WTC11 (cell line): ENCODE data around the gene RNGTT. TPM values are rescaled to one million over a fixed set of nuclear protein-coding genes. Genes with fewer than 3 reads are reported as not detected.

ENCODE experiments used
- ATAC-seq: fragments of 200-7000 bp; cut with Tn5 transposase; 2 replicates; pipeline ENCODE4 v1.10.0; 2021; ENCODE audit warnings: mild to moderate bottlenecking, moderate library complexity
- CTCF ChIA-PET: fragments of 300-600 bp; sonication (Branson Sonifier 250); formaldehyde crosslinking; loops from one replicate; lab custom pipeline; 2021; ENCODE audit warnings: antibody characterized with exemption; lab: Charles Lee
- POLR2A ChIA-PET: fragments of 350-600 bp; sonication (Branson Sonifier 250); formaldehyde crosslinking; loops from one replicate; lab custom pipeline; 2021; ENCODE audit warnings: antibody characterized with exemption; lab: Charles Lee
- DNase-seq: peaks from one replicate; pipeline ENCODE4 v3.0.0; 2021; ENCODE audit warnings: low spot score
- H3K27ac Mint-ChIP-seq: 2 replicates; pipeline ENCODE4 v1.8.0; 2021; ENCODE audit warnings: mixed read lengths
- H3K27me3 Mint-ChIP-seq: 2 replicates; pipeline ENCODE4 v1.8.0; 2021; ENCODE audit warnings: low read depth, mild to moderate bottlenecking, moderate library complexity, mixed read lengths
- H3K36me3 Mint-ChIP-seq: 2 replicates; pipeline ENCODE4 v1.8.0; 2021; ENCODE audit warnings: mixed read lengths
- H3K4me1 Mint-ChIP-seq: 2 replicates; pipeline ENCODE4 v1.8.0; 2022; ENCODE audit warnings: mixed read lengths
- H3K4me3 Mint-ChIP-seq: 2 replicates; pipeline ENCODE4 v1.8.0; 2021; ENCODE audit warnings: mild to moderate bottlenecking, moderate library complexity, mixed read lengths
- H3K9me3 Mint-ChIP-seq: 2 replicates; pipeline ENCODE4 v1.8.0; 2021; ENCODE audit warnings: mixed read lengths
- AR ChIP-seq: fragments of 250-450 bp; sonication (Bioruptor Pico); IDR thresholded peaks from 2 replicates; pipeline ENCODE4 v1.9.0; 2021; ENCODE audit warnings: mild to moderate bottlenecking
- ARID4B ChIP-seq: sonication (generic); formaldehyde crosslinking; IDR thresholded peaks from 2 replicates; pipeline ENCODE4 v1.8.0; 2023; ENCODE audit warnings: missing genetic modification reagents, mild to moderate bottlenecking, borderline replicate concordance
- CBFB ChIP-seq: sonication (generic); formaldehyde crosslinking; IDR thresholded peaks from 2 replicates; pipeline ENCODE4 v1.8.1; 2022; ENCODE audit warnings: mild to moderate bottlenecking, low read depth, missing genetic modification reagents
- CTCF ChIP-seq: fragments of 200-600 bp; IDR thresholded peaks from 2 replicates; pipeline ENCODE4 v1.8.0; 2022; ENCODE audit warnings: antibody characterized with exemption
- E2F5 ChIP-seq: sonication (generic); formaldehyde crosslinking; IDR thresholded peaks from 2 replicates; pipeline ENCODE4 v1.8.1; 2022; ENCODE audit warnings: mild to moderate bottlenecking, moderate library complexity, missing genetic modification reagents
- JAZF1 ChIP-seq: fragments of 250-450 bp; sonication (Bioruptor Pico); IDR thresholded peaks from 2 replicates; pipeline ENCODE4 v1.9.0; 2021; ENCODE audit warnings: moderate library complexity, mild to moderate bottlenecking, inconsistent platforms
- MYBL2 ChIP-seq: sonication (generic); formaldehyde crosslinking; IDR thresholded peaks from 2 replicates; pipeline ENCODE4 v1.8.1; 2023; ENCODE audit warnings: mild to moderate bottlenecking, moderate library complexity, missing genetic modification reagents
- RORB ChIP-seq: fragments of 250-450 bp; sonication (Bioruptor Pico); IDR thresholded peaks from 2 replicates; pipeline ENCODE4 v1.9.0; 2021; ENCODE audit warnings: mild to moderate bottlenecking
- SMAD3 ChIP-seq: sonication (generic); formaldehyde crosslinking; IDR thresholded peaks from 2 replicates; pipeline ENCODE4 v1.8.0; 2022; ENCODE audit warnings: missing genetic modification reagents, mild to moderate bottlenecking, borderline replicate concordance
- SP1 ChIP-seq: sonication (generic); formaldehyde crosslinking; conservative IDR thresholded peaks from 2 replicates; pipeline ENCODE4 v1.8.1; 2022; ENCODE audit warnings: missing genetic modification reagents
- ZNF425 ChIP-seq: fragments of 250-450 bp; sonication (Bioruptor Pico); conservative IDR thresholded peaks from 2 replicates; pipeline ENCODE4 v1.9.0; 2021; ENCODE audit warnings: mild to moderate bottlenecking
- ZSCAN18 ChIP-seq: fragments of 250-450 bp; sonication (Bioruptor Pico); IDR thresholded peaks from 2 replicates; pipeline ENCODE4 v2.1.2; 2022; ENCODE audit warnings: mild to moderate bottlenecking, moderate library complexity
- total RNA-seq: library from RNA; stranded (reverse); gene quantifications from 3 replicates; pipeline ENCODE4 v1.2.3, GENCODE V29; 2021

Gene RNGTT
- total RNA-seq, 1 experiment from 2014 or later: 20.4 TPM

- DNase-seq: no peak
- ChIA-PET CTCF (no interaction called here), POLR2A (no interaction called here)
- Mint-ChIP-seq H3K27me3 (no peaks in the 10 kb centered on the region), H3K27ac (no peak overlapping the region), H3K4me1 (peaks cover 6% of the 10 kb centered on the region), H3K4me3 (no peak overlapping the region), H3K36me3 (no peaks in the 10 kb centered on the region), H3K9me3 (peaks cover 5% of the 10 kb centered on the region)
- TF ChIP-seq CTCF (no peak), ARID4B (CRISPR knock-in tag) (no peak), CBFB (CRISPR knock-in tag) (no peak), JAZF1 (no peak), ZSCAN18 (CRISPR knock-in tag) (no peak), ZNF425 (no peak), E2F5 (CRISPR knock-in tag) (no peak), SP1 (CRISPR knock-in tag) (no peak), RORB (CRISPR knock-in tag) (no peak), AR (CRISPR knock-in tag) (no peak), SMAD3 (CRISPR knock-in tag) (no peak), MYBL2 (CRISPR knock-in tag) (no peak)
- no peak for ATAC-seq
Observed at GRCh38 chr6:88614316-88614877, 349.0 kb downstream of the RNGTT start.
